Endothelial cell of umbilical vein (primary cell): Measurements from ENCODE around the gene SNRNP35. TPM values are rescaled to one million over a fixed set of nuclear protein-coding genes. Genes with fewer than 3 reads are reported as not detected.
A peak's percentile ranks its signal among the peaks of the same experiment; 100 is the strongest.

Source experiments
- BruUV-seq: library from RNA; stranded (reverse); fragments of 400-500 nt; replicated peaks from 2 replicates; lab custom pipeline; 2021; lab: Mats Ljungman, UMichigan
- CTCF ChIA-PET: fragments of 300-600, 350-600 bp; sonication (Branson Sonifier 250); formaldehyde crosslinking; loops from one replicate; lab custom pipeline; 2021; ENCODE audit warnings: antibody characterized with exemption, inconsistent platforms; lab: Charles Lee
- POLR2A ChIA-PET: fragments of 300-600, 350-600 bp; sonication (Branson Sonifier 250); formaldehyde crosslinking; loops from one replicate; lab custom pipeline; 2021; ENCODE audit warnings: antibody characterized with exemption, inconsistent platforms; lab: Charles Lee
- DNase-seq: peaks from one replicate; pipeline ENCODE4 v3.0.0-alpha.2; 2011; ENCODE audit warnings: low read depth, low spot score
- FAIRE-seq: peaks from 2 replicates; lab custom pipeline; 2011; peaks lifted over from hg19 to GRCh38; lab: Jason Lieb, UNC
- H2AFZ ChIP-seq: 2 replicates; pipeline ENCODE4 v1.6.0; 2012; ENCODE audit warnings: low read depth, low read length, control low read depth, inconsistent platforms
- H3K27ac ChIP-seq: 2 replicates; pipeline ENCODE4 v1.5.1; 2011; ENCODE audit warnings: low read depth, mild to moderate bottlenecking, control low read depth, low read length, moderate library complexity; ENCODE audit not compliant: insufficient read depth
- H3K27me3 ChIP-seq, 2 experiments: 2 replicates each; pipeline versions ENCODE4 v1.6.0 to v1.6.1; 2011; ENCODE audit warnings: low read length in 2 of 2, mixed read lengths in 1 of 2; ENCODE audit not compliant: control insufficient read depth in 2 of 2, insufficient read depth in 2 of 2
- H3K36me3 ChIP-seq, 2 experiments: 2 replicates in 1 of 2; 3 replicates in 1 of 2; pipeline ENCODE4 v1.5.1; 2011; ENCODE audit warnings: low read length in 2 of 2, mild to moderate bottlenecking in 1 of 2, moderate library complexity in 1 of 2; ENCODE audit not compliant: control insufficient read depth in 2 of 2, insufficient read depth in 2 of 2; ENCODE audit errors: extremely low read depth in 1 of 2
- H3K4me1 ChIP-seq: 3 replicates; pipeline ENCODE4 v1.5.1; 2011; ENCODE audit warnings: mild to moderate bottlenecking, low read length; ENCODE audit not compliant: control insufficient read depth, insufficient read depth; ENCODE audit errors: extremely low read depth
- H3K4me2 ChIP-seq: 2 replicates; pipeline ENCODE4 v1.6.1; 2011; ENCODE audit warnings: low read length, control low read depth, mixed read lengths; ENCODE audit not compliant: insufficient read depth
- H3K4me3 ChIP-seq, 3 experiments: fragments of 200-600 bp in 1 of 3; sonication (generic), shearing (Covaris generic) in 1 of 3; replicated peaks in 1 of 3; 2 replicates each; pipeline ENCODE4 v1.5.1; 2011 to 2016; ENCODE audit warnings: control low read depth in 3 of 3, low read length in 3 of 3, mild to moderate bottlenecking in 2 of 3, inconsistent platforms in 1 of 3, low read depth in 1 of 3, moderate library complexity in 1 of 3; ENCODE audit not compliant: insufficient read depth in 1 of 3
- H3K79me2 ChIP-seq: 2 replicates; pipeline ENCODE4 v1.6.0; 2012; ENCODE audit warnings: low read length, inconsistent platforms; ENCODE audit not compliant: control insufficient read depth, insufficient read depth
- H3K9ac ChIP-seq: replicated peaks from 2 replicates; pipeline ENCODE3; 2011; ENCODE audit warnings: low read length, control low read depth; ENCODE audit not compliant: insufficient read depth; ENCODE audit errors: extremely low read depth
- H3K9me1 ChIP-seq: replicated peaks from 3 replicates; pipeline ENCODE4 v1.6.0; 2011; ENCODE audit warnings: mild to moderate bottlenecking, low read length; ENCODE audit not compliant: control insufficient read depth, insufficient read depth; ENCODE audit errors: extremely low read depth
- H3K9me3 ChIP-seq: replicated peaks from 2 replicates; pipeline ENCODE4 v1.5.1; 2012; ENCODE audit warnings: low read length, inconsistent platforms; ENCODE audit not compliant: control insufficient read depth, insufficient read depth
- H4K20me1 ChIP-seq: replicated peaks from 2 replicates; pipeline ENCODE3; 2011; ENCODE audit warnings: mild to moderate bottlenecking, low read length; ENCODE audit not compliant: control insufficient read depth, insufficient read depth; ENCODE audit errors: extremely low read depth
- CTCF ChIP-seq, 2 donors: IDR thresholded peaks; 1 replicate in 1 of 2; 2 replicates in 1 of 2; pipeline ENCODE4 v1.5.1; 2011; ENCODE audit warnings: low read length in 2 of 2, mild to moderate bottlenecking in 2 of 2, moderate library complexity in 2 of 2, control low read depth in 1 of 2, inconsistent platforms in 1 of 2, low read depth in 1 of 2; ENCODE audit not compliant: insufficient read depth in 1 of 2; ENCODE audit errors: extremely low read depth in 1 of 2
- EZH2 ChIP-seq: IDR thresholded peaks from 2 replicates; pipeline ENCODE4 v1.6.1; 2012; ENCODE audit warnings: borderline replicate concordance, low read depth, mild to moderate bottlenecking, moderate library complexity, low read length, inconsistent platforms; ENCODE audit not compliant: severe bottlenecking
- FOS ChIP-seq: IDR thresholded peaks from 2 replicates; pipeline ENCODE4 v1.6.1; 2011; ENCODE audit warnings: mild to moderate bottlenecking, low read length, moderate library complexity, borderline replicate concordance; ENCODE audit not compliant: insufficient read depth
- GATA2 ChIP-seq: IDR thresholded peaks from 2 replicates; pipeline ENCODE4 v1.7.0; 2011; ENCODE audit warnings: low read depth, mild to moderate bottlenecking, moderate library complexity, mixed read lengths, low read length; ENCODE audit not compliant: insufficient read length, insufficient read depth
- JUN ChIP-seq: IDR thresholded peaks from 2 replicates; pipeline ENCODE4 v1.6.1; 2011; ENCODE audit warnings: borderline replicate concordance, low read depth; ENCODE audit not compliant: insufficient read length, insufficient read depth
- MAX ChIP-seq: IDR thresholded peaks from 2 replicates; pipeline ENCODE4 v1.6.1; 2011; ENCODE audit not compliant: insufficient read depth, insufficient read length
- MYC ChIP-seq: IDR thresholded peaks from one replicate; pipeline ENCODE4 v1.6.1; 2011; ENCODE audit warnings: mild to moderate bottlenecking, low read depth, low read length
- POLR2A ChIP-seq: IDR thresholded peaks from 2 replicates; pipeline ENCODE4 v1.6.1; 2012; ENCODE audit warnings: low read depth, mild to moderate bottlenecking, control low read depth, low read length
- POLR2AphosphoS5 ChIP-seq: IDR thresholded peaks from 2 replicates; pipeline ENCODE4 v1.6.1; 2012; ENCODE audit warnings: low read depth, mild to moderate bottlenecking, control low read depth, low read length, moderate library complexity; ENCODE audit not compliant: insufficient read depth
- dilution Hi-C: fragments of 300-500 bp; cut with MboI; formaldehyde crosslinking; loops from one replicate; pipeline ENCODE4 v1.15.0; 2019; ENCODE audit warnings: low sequenced_read_pairs; ENCODE audit not compliant: extremely low pct_ligation_motif_present
- intact Hi-C: fragments of 100-400 bp; cut with micrococcal nuclease; formaldehyde crosslinking; loops from one replicate; pipeline ENCODE4 v1.10.0; 2022
- polyA plus RNA-seq, 4 experiments: library from polyadenylated mRNA; depleted of rRNA in 3 of 4; stranded (reverse) in 3 of 4; unstranded in 1 of 4; fragments of >200 nt; gene quantifications; 2 replicates each; pipeline versions ENCODE4 v1.2.1 to v1.2.3, GENCODE V29; 2011 to 2012; ENCODE audit warnings: missing spikeins in 1 of 4
- total RNA-seq: library from RNA; stranded (reverse); gene quantifications from 2 replicates; pipeline ENCODE4 v1.2.3, GENCODE V29; 2021

Gene SNRNP35
- total and polyA plus RNA-seq, 2 donors (not counting 3 experiments of a cell fraction or from before 2014, with no cell fraction given): 15.9 to 30.6 TPM

- CTCF ChIA-PET: interaction anchor here (0.8 kb wide), 1 partner anchor 44 kb away, joined by 4 read pairs; no protein-coding TSS in a partner anchor
- intact Hi-C loops: no loop called here
- no peak overlapping the region for H3K4me2 ChIP-seq
- peak; percentile 20 for DNase-seq
- peaks cover 24% of the 10 kb centered on the region for H3K79me2 ChIP-seq
- TF ChIP-seq GATA2 (no peak), CTCF (IDR thresholded peaks at IDR 0.05; ENCODE audit: extremely low read depth in 1 of 2, insufficient read depth in 1 of 2, low read depth in 1 of 2, low read length in 2 of 2) (no peak), POLR2AphosphoS5 (no peak), JUN (no peak), FOS (no peak), POLR2A (no peak)
- no TSS peak for BruUV-seq
- H3K36me3 ChIP-seq: peaks cover 5 to 6% of the 10 kb centered on the region in 2 experiments
- POLR2A ChIA-PET: no interaction called here
- no peaks in the 10 kb centered on the region for H3K9me1 ChIP-seq
- H3K4me1 ChIP-seq: no peaks in the 10 kb centered on the region
- no peak overlapping the region for H3K4me3 ChIP-seq
- no peak overlapping the region for H3K27ac ChIP-seq
- no peaks in the 10 kb centered on the region for H3K9me3 ChIP-seq
- H2AFZ ChIP-seq: no peak overlapping the region
- dilution Hi-C loops: no loop called here
- no peak overlapping the region for H3K9ac ChIP-seq
- no peaks in the 10 kb centered on the region for H3K27me3 ChIP-seq
- no peaks in the 10 kb centered on the region for H4K20me1 ChIP-seq
- no peak for FAIRE-seq
Observed at GRCh38 chr12:123465084-123465483, 7.1 kb downstream of the SNRNP35 start.

- Histone ChIP-seq H3K9me3 (no peaks in the 10 kb centered on the region), H3K4me3 (no peak overlapping the region), H3K27me3 (no peaks in the 10 kb centered on the region), H3K9ac (no peak overlapping the region), H2AFZ (no peak overlapping the region), H3K36me3 (peaks cover 10 to 14% of the 10 kb centered on the region in 2 experiments), H3K4me2 (no peak overlapping the region), H3K27ac (no peak overlapping the region), H4K20me1 (no peaks in the 10 kb centered on the region), H3K4me1 (no peaks in the 10 kb centered on the region), H3K9me1 (no peaks in the 10 kb centered on the region), H3K79me2 (peaks cover 8% of the 10 kb centered on the region)
- no TSS peak for BruUV-seq
- FAIRE-seq (no peak), DNase-seq (no peak)
- ChIA-PET CTCF (interaction anchor here (1.0 to 1.2 kb wide), 3 partner anchors 9 to 115 kb away, joined by 3 to 11 read pairs (median 4); partner anchors contain the start of gene TMED2), POLR2A (no interaction called here)
- intact Hi-C loops (no loop called here), dilution Hi-C loops (no loop called here)
- no peak for TF ChIP-seq POLR2AphosphoS5
- TF ChIP-seq CTCF (IDR thresholded peaks at IDR 0.05; ENCODE audit: extremely low read depth in 1 of 2, insufficient read depth in 1 of 2, low read depth in 1 of 2, low read length in 2 of 2): no peak
- no peak for TF ChIP-seq JUN
- no peak for TF ChIP-seq MYC
- TF ChIP-seq POLR2A: no peak
- TF ChIP-seq EZH2: no peak
- no peak for TF ChIP-seq GATA2
- TF ChIP-seq MAX: no peak
- no peak for TF ChIP-seq FOS
Observed at GRCh38 chr12:123468786-123469185, 10.8 kb downstream of the SNRNP35 start.
